ENCODE results near the gene CLDN15.

CLDN15 gene

GRCh38 chr7:101244375-101245146, 7.0 kb upstream of the CLDN15 start, which contains the start of gene FIS1:
Gene FIS1 (minus strand): TSS chr7:101245081. CDS start chr7:101245004, 77 bp downstream.
- DNase-seq (ENCODE audit: low read depth in 2 of 2): peak; percentile 84 to 88

- DNase-seq (ENCODE audit: low read depth in 2 of 2): no peak
Measured at GRCh38 chr7:101243646-101244374, 6.2 kb upstream of the CLDN15 start.

- no peak for DNase-seq (ENCODE audit: low read depth in 2 of 2)
Measured at GRCh38 chr7:101241443-101242349, 4.1 kb upstream of the CLDN15 start.

GRCh38 chr7:101241015-101241363, 3.4 kb upstream of the CLDN15 start:
- no peak for DNase-seq (ENCODE audit: low read depth in 2 of 2)

- no peak for DNase-seq (ENCODE audit: low read depth in 2 of 2)
Measured at GRCh38 chr7:101240226-101241014, 2.8 kb upstream of the CLDN15 start.

GRCh38 chr7:101239951-101240220, 2.3 kb upstream of the CLDN15 start:
- DNase-seq (ENCODE audit: low read depth in 2 of 2): no peak

- DNase-seq (ENCODE audit: low read depth in 2 of 2): no peak
Measured at GRCh38 chr7:101239191-101239950, 1.8 kb upstream of the CLDN15 start.

- DNase-seq (ENCODE audit: low read depth in 2 of 2): no peak
Measured at GRCh38 chr7:101238226-101239182, 902 bp upstream of the CLDN15 start.

- DNase-seq (ENCODE audit: low read depth in 2 of 2): no peak
Measured at GRCh38 chr7:101236292-101236835, 1.2 kb downstream of the CLDN15 start.

GRCh38 chr7:101235522-101235921, 2.1 kb downstream of the CLDN15 start:
- DNase-seq (ENCODE audit: low read depth in 2 of 2): no peak

GRCh38 chr7:101235050-101235449, 2.6 kb downstream of the CLDN15 start:
- DNase-seq (ENCODE audit: low read depth in 2 of 2): no peak

GRCh38 chr7:101234636-101235035, 3.0 kb downstream of the CLDN15 start:
- no peak for DNase-seq (ENCODE audit: low read depth in 2 of 2)

- no peak for DNase-seq (ENCODE audit: low read depth in 2 of 2)
Measured at GRCh38 chr7:101233907-101234547, 3.6 kb downstream of the CLDN15 start.

GRCh38 chr7:101232141-101232850, 5.3 kb downstream of the CLDN15 start:
- DNase-seq (ENCODE audit: low read depth in 2 of 2): no peak

- no peak for DNase-seq (ENCODE audit: low read depth in 2 of 2)
Measured at GRCh38 chr7:101231644-101232043, 6.0 kb downstream of the CLDN15 start.

- no peak for DNase-seq (ENCODE audit: low read depth in 2 of 2)
Measured at GRCh38 chr7:101226721-101227120, 10.9 kb downstream of the CLDN15 start.

GRCh38 chr7:101225650-101226049, 12.0 kb downstream of the CLDN15 start:
- no peak for DNase-seq (ENCODE audit: low read depth in 2 of 2)

- DNase-seq (ENCODE audit: low read depth in 2 of 2): no peak
Measured at GRCh38 chr7:101223528-101223927, 14.1 kb downstream of the CLDN15 start.
